HG03196 (cell line): ENCODE results near the gene CRADD.

Source experiments
- ATAC-seq: cut with Tn5 transposase; IDR thresholded peaks from one replicate; pipeline ENCODE4 v1.9.1; 2021; ENCODE audit not compliant: unreplicated experiment

The CRADD gene

DNA sequence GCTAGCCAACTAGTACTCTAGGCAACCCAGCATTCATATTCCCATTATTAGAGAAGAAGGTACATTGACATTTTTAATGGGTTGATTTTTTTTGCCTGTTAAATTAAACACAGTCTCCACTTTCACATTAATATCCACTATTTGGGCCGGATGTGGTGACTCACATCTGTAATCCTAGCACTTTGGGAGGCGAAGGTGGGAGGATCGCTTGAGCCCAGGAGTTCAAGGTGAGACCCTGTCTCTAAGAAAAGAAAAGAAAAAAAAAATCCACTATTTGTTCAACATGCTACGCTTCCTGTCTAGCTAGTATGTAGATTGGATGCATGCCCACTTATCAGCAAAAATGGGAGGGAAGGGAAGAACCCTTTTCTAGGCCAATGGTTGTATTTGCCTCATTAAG, 7.1 kb upstream of the CRADD start:
- no peak for ATAC-seq

DNA sequence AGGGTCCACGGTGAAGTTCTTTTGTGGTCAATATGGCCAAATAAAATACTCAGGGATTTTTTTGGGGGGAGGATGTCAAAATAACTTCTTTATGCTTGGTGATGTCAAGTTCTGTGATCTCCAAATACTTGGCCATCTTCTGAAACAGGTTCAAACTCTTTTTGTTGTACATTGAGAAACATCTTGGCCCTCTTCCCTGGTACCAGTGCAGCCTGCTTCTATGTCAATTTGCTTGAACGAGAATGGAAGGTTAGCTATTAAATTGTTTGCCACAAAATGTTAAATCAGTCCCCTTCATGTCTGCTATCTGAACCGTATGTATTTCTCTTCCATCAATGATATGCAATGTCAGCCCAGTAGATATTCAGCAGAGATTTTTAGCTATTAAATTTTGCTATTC, 6.1 kb upstream of the CRADD start:
- ATAC-seq: no peak

DNA sequence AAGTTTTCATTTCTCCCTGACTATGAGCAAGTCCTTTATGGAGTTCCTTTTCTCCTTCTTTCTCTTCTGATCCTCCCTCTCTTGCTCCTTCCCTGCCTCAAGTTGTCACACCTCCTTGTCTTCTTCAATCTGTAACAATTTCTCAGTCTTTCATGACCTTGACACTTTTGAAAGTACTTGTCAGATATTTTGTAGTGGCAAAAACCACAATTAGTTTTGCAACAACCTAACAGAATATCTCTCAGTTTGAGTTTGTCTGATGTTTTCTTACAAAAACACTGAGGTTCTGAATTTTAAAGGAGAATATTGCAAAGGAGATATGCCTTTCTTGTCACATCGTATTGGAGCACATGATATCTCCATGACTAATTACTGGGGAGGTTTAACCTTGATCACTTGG, 4.1 kb upstream of the CRADD start:
- ATAC-seq: no peak

DNA sequence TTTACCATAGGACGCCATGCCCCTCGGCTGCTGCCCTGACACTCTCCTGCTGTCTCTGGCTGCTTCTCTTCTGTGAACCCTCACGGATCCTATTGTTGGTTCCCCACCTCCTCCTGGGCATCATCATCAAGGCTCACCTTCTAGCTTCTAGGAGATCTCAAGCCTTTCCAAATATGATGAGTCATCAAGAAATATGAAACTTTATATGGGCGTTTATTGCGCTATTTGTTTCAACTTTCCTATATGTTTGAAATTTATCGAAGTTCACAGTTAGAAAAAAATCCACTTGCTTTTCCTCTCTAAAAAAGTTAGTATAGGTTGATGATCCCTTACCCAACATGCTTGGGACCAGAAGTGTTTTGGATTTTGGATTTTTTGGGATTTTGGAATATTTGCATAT, 2.8 kb upstream of the CRADD start:
- ATAC-seq: no peak

DNA sequence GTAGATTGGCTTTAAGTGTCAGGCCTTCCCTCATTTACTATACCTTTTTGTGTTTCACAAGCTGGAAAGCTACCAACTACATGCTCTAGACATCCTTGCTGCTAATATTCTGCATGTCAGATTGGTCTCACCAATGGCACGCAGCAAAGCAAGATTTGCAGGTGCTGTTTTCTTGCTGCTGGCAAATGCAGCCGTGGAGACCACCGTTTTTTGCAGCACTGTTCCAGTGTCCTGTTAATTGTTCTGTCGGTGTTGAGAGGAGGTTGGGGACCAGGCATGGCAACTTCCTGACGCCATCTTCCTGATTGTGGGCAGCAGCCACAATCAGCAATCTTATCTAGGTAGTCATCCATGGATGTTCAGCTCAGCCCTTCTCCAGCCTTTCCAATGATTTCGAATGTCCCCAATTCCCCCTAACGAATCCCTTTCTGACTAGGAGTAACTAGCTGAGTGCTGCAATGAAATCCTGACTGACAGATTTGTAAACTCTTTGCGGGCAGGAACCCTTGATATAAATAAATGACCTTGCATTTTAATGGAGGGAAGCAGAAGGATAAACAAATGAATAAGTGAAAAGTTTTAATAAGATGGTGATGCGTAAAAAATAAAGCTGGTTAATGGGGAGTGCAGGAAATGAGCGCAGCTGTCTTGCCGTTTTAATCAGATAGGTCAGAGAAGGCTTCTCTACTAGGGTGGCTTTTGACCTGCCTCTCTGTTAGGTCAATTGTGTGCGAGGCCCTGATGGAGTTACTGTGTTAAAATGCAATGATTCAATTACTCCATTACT, 574 bp upstream of the CRADD start:
- ATAC-seq: no peak

DNA sequence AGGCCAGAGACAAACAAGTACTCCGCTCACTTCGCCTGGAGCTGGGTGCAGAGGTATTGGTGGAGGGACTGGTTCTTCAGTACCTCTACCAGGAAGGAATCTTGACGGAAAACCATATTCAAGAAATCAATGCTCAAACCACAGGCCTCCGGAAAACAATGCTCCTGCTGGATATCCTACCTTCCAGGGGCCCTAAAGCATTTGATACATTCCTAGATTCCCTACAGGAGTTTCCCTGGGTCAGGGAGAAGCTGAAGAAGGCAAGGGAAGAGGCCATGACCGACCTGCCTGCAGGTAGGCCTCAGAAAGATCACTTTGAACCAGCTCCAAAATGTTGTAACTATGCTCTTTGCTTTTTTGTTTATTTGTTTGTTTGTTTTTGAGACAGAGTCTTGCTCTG, 1.6 kb downstream of the CRADD start:
- ATAC-seq: no peak

DNA sequence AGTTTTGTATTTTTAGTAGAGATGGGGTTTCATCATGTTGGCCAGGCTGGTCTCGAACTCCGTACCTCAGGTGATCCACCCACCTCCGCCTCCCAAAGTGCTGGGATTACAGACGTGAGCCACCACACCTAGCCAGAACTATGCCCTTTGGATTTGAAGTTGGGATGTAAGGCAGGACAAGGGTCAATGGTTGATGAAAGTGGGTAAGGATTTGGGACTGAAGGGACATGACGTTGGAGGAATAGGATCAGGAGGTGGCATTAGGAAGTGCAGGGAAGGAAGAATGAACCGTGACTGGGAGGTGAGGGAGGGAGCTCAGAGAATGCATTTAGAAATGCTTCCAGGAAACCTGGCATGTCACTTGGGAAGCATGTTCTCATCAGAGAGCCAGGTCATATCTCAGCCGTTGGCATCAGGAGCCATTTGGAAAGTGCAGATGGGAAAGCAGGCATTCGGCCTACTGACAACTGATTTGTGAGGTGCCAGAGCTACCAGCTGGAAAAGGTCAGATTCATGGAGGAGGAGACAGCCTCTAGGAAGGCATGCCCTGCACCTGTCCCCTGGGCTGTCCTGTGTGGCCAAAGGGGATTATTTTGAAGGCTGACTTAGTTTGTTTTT, 2.2 kb downstream of the CRADD start:
- ATAC-seq: no peak

DNA sequence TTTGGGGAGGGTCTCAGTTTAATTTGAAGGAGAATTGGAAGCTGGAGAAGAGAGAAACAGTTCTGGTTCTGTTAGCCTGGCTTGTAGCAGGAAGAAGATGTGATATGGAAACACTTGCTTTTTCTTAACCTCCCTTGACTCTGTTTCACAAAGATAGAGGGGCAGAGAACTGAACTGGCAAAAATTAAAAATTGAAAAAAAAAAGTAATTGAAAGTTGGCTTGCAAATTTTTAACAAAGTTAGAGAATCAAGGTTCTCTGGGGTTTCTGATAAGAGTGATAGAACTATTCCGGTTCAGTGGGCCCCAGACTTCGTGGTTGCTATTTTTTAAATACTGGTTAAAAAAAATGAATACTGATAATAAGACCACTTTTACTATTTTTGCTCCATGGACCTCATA, 2.8 kb downstream of the CRADD start:
- ATAC-seq: no peak

DNA sequence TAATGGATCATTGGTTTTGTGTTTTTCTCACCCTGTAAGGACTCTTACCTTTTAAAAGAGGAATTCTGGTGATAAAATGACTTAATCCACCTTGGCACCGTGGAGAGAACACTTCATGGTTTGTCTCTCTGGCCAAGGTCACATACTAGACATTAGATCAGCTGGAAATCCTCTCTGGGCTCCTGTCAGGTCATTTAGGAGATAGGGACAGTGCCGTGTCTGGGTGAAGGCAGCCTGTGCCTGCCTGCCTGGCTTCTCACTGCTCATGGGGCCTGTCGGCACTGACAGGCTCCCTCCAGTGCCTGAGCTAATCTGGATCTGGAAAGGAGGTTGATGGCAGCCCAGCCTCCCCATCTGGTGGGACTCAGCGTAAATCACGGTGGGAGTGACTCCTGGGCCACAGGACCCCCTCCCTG, 5.7 kb downstream of the CRADD start:
- no peak for ATAC-seq

DNA sequence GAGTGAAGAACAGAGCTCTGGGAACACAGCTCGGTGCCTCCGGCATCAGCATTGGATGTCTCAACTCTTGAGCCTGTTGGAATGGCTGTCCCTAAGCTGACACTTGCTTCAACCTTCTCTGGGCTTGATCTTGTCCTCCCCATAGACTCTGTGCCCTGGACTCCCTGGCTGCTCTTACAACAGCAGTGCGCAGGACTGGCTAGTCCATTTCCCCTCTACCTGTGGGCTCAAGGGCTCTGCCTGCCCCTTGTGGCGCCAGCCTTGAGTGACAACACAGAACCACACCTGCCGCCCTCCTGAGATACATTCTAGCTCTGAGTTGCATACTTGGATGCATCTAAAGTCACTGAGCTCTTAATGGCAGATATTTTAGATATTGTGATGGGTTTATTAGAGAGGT, 6.2 kb downstream of the CRADD start:
- ATAC-seq: no peak

DNA sequence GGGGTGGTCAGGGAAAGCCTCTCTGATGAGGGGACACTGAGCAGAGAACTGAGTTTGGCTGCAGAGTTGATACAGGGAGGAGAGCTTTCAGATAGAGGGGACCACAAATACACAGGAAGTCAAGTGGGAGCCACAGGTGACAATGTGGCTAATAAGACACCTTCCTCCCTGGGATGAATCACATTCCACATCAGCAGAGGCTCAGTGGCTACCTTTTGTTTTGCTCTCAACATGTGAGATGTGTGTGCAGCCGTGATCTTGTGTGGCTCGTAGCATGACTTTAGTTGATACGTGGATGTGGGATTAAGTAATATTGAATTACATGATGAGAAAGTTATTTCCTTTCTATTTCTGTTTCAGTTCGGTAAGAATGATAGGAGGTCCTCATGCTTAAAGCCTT, 7.5 kb downstream of the CRADD start:
- ATAC-seq: no peak

DNA sequence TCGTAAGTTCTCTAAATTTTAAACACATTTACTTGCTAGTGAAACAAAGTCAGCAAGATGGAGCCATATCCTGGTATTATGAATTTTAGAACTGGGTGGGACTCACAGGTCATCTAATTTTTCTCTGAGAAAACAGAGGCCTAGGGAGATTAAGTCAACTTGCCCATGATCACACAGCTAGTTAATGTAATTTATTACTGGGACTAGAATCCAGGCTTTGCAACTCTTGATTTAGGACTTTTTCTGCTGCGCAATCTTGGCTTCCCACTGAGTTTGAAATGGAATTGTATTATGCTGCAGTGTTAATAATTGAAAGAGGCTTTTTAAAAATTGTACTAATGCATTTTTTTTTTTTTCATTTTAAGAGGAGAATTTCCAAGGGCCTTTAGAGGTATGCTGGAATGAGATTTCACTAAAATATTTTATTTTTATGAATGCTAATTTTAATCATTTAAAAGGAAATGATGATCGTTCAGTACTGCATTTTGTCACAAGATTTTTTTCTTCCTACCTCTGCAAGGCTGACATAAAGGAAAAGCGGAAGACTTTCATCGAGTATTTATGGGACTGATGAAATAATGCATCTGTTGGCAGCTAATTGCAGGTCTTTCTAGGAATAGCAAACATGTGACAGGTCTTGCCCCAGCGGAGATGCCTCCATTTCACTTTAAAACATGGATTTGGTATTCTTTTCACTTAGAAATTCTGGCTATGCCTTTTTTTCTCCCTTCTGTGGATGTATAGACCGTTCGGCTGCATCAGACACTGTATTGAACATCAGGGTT, 9.6 kb downstream of the CRADD start:
- no peak for ATAC-seq

DNA sequence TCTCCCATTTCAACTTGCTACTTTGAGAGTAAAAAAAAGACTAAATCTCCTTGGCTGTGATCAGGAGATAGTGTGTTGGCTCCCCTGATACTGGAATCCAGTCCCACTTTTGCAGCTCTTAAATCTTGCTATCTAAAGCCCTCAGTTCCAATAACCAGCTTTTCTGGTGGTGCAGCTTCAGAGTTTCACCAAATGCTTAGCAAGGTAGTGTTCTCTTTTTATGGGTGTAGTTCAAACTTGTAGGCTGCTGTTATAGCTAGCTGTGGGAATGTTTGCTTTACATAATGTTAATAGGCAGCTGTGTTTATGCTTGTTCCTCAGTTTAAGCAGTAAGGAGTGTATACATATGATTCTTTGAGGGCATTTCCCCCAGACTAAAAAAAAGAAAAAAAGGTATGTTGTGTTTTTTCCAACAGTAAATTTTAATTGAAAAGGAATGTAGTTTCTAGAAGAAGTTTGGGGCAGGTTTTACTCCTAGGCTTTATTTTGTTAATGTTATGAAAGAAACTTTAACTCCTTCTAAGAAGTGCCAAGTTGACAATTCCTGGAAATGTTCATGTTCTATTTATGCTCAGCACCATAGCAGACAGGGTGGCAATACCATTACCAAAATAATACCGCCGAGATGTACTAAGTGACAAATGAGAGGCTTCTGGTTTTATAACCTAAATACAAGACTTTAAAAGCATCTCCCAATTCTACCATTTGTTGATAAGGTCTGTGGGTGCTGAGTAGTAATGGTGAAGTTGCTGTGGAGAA, 12.1 kb downstream of the CRADD start:
- no peak for ATAC-seq

DNA sequence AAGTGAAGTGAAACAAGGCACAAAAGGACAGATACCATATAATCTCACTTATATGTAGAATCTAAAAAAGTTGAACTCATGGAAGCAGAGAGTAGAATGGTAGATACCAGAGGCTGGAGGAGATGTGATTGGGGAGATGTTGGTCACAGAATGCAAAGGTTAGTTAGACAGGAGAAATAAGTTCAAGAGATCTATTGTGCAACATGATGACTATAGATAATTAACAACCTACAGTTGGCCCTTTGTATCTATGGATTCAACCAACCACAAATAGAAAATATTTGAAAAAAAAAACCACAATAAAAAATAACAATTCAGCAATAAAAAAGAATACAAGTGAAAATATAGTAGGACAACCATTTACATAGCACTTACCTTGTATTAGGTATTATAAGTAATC, 19.3 kb downstream of the CRADD start:
- no peak for ATAC-seq

DNA sequence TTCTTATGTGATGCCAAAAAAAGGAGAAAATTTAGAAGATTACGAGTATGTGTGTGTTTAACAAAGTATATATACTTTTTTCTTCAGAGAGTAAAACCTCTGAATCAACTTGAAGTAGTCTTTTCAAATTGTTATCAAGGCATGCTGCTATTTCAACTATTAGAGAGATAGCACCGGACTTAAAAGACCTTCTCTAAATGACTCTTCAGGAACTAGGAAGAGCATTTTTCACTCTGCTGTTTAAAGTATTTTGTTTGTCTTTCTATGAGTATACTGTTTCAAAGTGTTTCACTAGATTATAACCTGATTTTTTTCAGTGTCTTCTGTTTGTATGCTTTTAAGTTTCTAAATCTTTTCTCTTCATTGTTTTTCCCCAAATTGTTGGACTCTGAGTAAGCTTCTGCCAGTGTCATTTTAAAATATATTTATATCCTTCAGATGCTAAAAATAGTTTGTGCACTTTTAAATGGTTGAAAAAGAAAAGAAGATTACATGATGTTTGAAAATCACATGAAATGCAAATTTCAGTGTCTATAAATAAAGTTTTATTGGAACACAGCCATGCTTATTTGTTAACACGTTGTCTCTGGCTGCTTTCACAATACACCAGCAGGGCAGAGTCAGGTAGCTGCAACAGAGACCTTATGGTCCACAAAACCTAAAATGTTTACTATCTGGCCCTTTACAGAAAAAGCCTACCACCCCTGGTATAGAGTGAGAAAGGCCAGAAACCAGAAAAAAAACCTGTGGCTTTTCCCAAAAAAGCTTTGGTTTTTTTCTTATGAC, 21.3 kb downstream of the CRADD start:
- no peak for ATAC-seq

DNA sequence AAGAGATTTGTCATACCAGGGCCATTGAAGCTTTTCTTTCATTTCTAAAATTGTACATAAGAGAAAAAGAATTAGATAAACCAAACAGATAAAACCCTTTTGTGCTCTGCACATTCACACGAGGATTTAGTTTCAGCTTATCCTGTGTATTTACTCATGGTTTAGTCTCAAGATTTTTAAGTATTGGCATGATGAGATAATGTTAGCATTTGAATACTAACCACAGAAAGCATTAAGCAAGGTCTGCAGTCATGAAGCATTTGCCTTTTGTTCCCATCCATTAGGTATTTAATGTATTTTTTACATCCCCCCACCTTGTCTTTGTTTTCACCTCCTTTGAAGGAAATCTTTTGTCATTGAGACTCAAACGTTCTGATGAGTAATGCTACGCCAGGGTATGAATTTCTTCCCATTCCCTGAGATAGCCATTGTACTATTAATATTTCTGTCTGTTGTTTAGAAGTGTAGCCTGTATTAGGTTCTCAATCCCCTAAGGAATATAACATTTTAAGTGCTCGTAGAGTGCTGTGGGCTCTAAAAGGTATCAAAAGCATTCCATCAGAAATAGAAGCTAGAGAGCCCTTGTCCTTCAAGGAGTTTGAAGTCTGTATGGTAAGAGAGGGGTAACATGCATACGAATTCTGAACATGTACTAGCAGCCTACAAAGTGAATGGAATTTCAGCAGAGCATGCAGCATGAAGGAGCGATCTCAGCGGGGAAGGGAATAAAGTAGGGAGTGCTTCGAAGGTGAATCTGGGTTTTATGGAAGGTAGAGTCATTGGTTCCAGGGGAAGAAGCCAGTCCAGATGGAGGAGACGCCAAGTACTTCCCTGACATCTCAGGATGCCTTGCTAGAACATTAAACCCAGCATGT, 22.3 kb downstream of the CRADD start:
- no peak for ATAC-seq

DNA sequence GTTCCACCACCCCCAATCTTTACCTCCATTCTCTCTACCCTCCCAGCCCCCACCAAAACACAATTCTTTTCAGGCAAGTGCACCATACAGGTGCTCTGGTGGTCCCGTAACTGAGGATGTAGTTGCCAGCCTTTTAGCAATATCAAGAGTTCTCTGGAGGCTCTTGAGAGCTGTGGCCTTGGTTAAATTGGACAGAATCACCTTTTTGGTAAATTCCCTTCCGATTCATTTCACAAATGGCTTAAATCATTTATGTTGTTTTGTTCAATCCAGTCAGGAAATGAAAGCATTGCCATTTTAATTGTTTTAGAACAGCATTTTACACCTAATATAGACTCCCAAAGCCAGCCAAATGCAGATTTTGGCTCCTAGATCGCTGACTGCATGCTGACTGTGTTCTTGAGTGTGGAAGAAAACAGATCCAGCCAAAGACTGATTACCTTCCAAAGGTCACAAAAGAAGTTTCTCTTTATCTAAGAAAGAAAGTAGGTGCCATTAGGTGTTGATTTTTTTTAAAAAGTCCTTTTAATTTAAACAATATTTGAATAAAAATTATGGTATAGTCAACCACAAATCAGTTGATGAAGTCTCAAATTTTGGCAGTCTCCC, 25.6 kb downstream of the CRADD start:
- ATAC-seq: no peak

DNA sequence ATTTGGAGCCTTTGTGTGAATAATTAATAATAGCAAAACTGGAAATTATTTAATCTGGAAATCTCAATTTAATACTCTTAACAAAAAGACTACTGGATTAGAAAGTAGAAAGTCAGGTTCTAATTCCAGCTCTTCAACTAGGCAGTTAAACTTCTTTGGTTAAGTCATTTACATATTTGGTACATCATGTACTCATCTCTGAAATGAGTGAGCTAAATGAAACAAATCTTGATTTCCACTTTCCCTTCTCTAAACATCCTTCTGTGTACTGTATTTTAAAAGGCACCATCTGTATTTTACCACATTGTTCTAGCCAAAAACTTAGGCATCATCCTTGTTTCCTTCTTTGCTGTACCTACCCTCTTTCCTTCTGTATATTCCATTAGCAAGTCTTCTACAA, 26.9 kb downstream of the CRADD start:
- no peak for ATAC-seq

DNA sequence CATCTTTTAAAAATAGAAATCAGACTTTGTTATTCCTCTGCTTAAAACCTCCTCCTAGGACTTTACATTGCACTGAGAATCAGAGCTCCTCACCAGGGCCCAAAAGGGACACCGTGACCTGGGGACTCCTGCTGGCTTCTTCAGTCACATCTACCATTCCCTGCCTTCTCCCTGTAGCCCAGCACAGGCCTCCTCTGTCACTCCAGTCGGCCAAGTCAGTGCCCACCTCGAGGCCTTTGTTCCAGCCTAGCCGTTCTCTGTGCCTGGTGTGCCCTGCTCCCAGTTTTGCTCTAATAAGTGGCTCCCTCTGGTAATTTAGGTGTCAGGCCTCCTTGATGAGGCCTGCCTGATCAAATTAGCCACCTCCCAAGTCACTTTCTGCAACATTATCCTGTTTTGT, 27.4 kb downstream of the CRADD start:
- no peak for ATAC-seq
